ENCODE measurements around the gene SIL1.

Gene SIL1

GRCh38 chr5:139197710-139198669 lies at the start of gene SIL1:
SIL1 (minus strand) TSS chr5:139198368; CDS start chr5:139127843, 70,525 bp downstream.
- Histone ChIP-seq H3K27me3 (no peaks in the 10 kb centered on the region), H3K4me1 (peaks cover 23% of the 10 kb centered on the region), H4K20me1 (no peaks in the 10 kb centered on the region), H3K27ac (peak within 1 kb of the TSS; percentile 95), H3K9me3 (no peaks in the 10 kb centered on the region), H3K4me3 (peak within 1 kb of the TSS; percentile 82), H3K9ac (peak within 1 kb of the TSS; percentile 96), H3K36me3 (peaks cover 6% of the 10 kb centered on the region; the same call in 1 of the 2 replicates), H3K4me2 (peak within 1 kb of the TSS; percentile 97)
- no peak for TF ChIP-seq Cebpa-rat (IDR thresholded peaks at IDR 0.05)

- TF ChIP-seq Cebpa-rat (IDR thresholded peaks at IDR 0.05): no peak
- Histone ChIP-seq H3K4me2 (peak overlapping the region; percentile 44; the same call in 1 of the 2 replicates), H3K4me1 (peaks cover 11% of the 10 kb centered on the region), H3K9me3 (no peaks in the 10 kb centered on the region; the same call in none of the 2 replicates), H3K27me3 (no peaks in the 10 kb centered on the region), H3K27ac (no peak overlapping the region), H4K20me1 (no peaks in the 10 kb centered on the region), H3K4me3 (no peak overlapping the region), H3K9ac (no peak overlapping the region), H3K36me3 (no peaks in the 10 kb centered on the region)
These were observed 48.2 kb upstream of the SIL1 start for GRCh38 chr5:139246394-139246793.

GRCh38 chr5:139245637-139246339 lies 47.6 kb upstream of the SIL1 start:
- Histone ChIP-seq H3K4me1 (peaks cover 11% of the 10 kb centered on the region), H3K9ac (no peak overlapping the region), H3K27ac (no peak overlapping the region), H3K27me3 (no peaks in the 10 kb centered on the region), H3K4me2 (peak overlapping the region; percentile 44; the same call in 1 of the 2 replicates), H3K36me3 (no peaks in the 10 kb centered on the region), H3K4me3 (no peak overlapping the region), H3K9me3 (no peaks in the 10 kb centered on the region; the same call in none of the 2 replicates), H4K20me1 (no peaks in the 10 kb centered on the region)
- TF ChIP-seq Cebpa-rat (IDR thresholded peaks at IDR 0.05): no peak

DNA sequence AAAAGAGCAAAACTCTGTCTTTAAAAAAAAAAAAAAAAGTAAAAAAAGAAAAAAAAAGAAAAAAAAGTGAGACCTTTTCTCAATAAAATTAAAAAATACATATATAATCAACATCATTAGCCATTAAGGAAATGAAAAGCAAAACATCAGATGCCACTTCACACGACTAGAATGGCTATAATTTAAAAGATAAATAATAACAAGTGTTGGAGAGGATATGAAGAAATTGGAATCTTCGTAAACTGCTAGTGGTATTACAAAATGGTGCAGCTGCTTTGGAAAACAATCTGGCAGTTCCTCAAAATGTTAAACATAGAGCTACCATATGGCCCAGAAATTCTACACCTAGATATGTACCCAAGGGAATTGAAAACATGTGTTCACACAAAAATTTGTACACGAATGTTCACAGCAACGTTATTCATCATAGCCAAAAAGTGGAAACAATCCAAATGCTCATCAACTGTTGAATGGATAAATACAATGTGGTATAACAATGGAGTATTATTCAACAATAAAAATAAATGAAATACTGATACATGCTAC lies 45.3 kb upstream of the SIL1 start:
- TF ChIP-seq Cebpa-rat (IDR thresholded peaks at IDR 0.05): no peak
- H3K4me3 ChIP-seq: no peak overlapping the region
- no peak overlapping the region for H3K27ac ChIP-seq
- H3K9me3 ChIP-seq: no peaks in the 10 kb centered on the region; the same call in none of the 2 replicates
- no peak overlapping the region for H3K9ac ChIP-seq
- no peaks in the 10 kb centered on the region for H3K36me3 ChIP-seq
- peaks cover 11% of the 10 kb centered on the region for H3K4me1 ChIP-seq
- no peaks in the 10 kb centered on the region for H4K20me1 ChIP-seq
- H3K27me3 ChIP-seq: no peaks in the 10 kb centered on the region
- no peak overlapping the region for H3K4me2 ChIP-seq

DNA sequence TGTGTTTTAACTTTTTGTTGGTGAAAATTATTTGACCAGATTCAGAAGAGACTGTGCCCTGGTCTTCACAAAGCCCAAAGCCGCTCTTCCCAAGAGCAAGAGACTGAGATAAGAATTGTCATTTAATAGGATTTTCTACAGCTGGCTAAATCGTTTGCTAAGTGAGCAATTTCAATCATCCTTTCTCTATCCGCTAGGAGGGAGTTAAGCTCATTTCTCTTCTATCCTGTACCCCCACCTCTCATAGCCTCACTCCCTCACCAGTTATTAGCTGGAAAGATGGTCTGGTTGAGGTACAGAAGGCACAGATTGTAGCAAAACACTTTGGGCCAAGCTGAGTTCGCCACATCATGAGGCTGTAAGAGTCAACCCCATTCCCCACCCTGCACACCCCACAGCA lies 43.0 kb upstream of the SIL1 start:
- peaks cover 17% of the 10 kb centered on the region for H3K9me3 ChIP-seq
- no peak for TF ChIP-seq Cebpa-rat (IDR thresholded peaks at IDR 0.05)
- H3K9ac ChIP-seq: no peak overlapping the region
- H4K20me1 ChIP-seq: no peaks in the 10 kb centered on the region
- no peaks in the 10 kb centered on the region for H3K36me3 ChIP-seq
- no peak overlapping the region for H3K4me2 ChIP-seq
- H3K4me1 ChIP-seq: peaks cover 4% of the 10 kb centered on the region
- H3K4me3 ChIP-seq: no peak overlapping the region
- no peaks in the 10 kb centered on the region for H3K27me3 ChIP-seq
- no peak overlapping the region for H3K27ac ChIP-seq

DNA sequence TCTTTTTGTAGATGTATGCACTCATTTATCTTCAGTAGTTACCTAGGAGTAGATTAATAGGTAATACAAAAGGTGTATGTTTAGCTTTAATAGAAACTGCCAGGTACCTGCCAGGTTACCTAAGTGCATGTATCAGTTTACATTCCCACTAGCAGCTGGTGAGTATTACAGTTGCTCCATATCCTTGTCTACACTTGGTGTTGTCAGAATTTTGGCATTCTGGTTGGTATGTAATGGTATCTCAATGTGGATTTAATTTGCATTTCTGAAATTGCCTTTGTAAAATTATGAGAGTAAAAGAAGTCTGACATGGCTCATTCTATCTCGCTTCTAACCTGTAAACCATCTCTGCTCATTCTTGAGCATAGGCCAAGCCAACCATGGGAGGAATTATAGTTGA lies 38.3 kb upstream of the SIL1 start:
- Histone ChIP-seq H3K4me3 (no peak overlapping the region), H4K20me1 (no peaks in the 10 kb centered on the region), H3K4me2 (no peak overlapping the region), H3K9ac (no peak overlapping the region), H3K4me1 (no peaks in the 10 kb centered on the region), H3K27me3 (no peaks in the 10 kb centered on the region), H3K9me3 (peaks cover 17% of the 10 kb centered on the region), H3K36me3 (no peaks in the 10 kb centered on the region), H3K27ac (no peak overlapping the region)
- TF ChIP-seq Cebpa-rat (IDR thresholded peaks at IDR 0.05): no peak

- Histone ChIP-seq H3K4me1 (no peaks in the 10 kb centered on the region), H3K27ac (no peak overlapping the region), H3K4me2 (no peak overlapping the region), H4K20me1 (no peaks in the 10 kb centered on the region), H3K27me3 (no peaks in the 10 kb centered on the region), H3K9me3 (peaks cover 7% of the 10 kb centered on the region), H3K9ac (no peak overlapping the region), H3K36me3 (no peaks in the 10 kb centered on the region), H3K4me3 (no peak overlapping the region)
- no peak for TF ChIP-seq Cebpa-rat (IDR thresholded peaks at IDR 0.05)
These were observed 34.1 kb upstream of the SIL1 start for GRCh38 chr5:139232147-139232724.

DNA sequence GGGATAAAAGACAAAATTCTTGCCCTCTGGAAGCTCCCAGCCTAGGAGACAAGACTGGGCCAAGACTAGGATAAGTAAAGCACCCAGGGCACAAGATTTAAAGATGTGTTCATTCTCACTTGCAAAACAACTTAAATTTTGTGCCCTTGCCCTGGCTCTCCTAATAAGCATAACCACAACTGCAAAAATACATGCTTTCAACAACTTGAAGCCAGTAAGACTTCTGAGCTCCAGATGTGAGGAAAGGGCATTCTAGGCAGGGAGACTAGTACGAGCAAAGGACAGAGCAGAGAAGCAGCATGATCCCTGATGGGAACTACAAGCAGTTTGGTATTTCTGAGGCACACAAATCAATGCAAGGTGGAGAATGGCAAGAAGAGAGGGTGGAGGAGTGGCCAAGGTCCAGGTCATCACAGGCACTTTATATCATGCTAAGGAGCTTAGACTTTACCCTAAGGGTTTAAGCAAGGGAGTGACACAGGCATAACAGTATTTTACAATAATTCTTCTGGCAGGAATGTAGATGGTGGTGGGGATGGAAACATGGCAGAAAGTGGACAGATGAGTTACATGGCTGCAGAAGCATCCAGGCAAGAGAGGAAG lies 30.1 kb upstream of the SIL1 start:
- Histone ChIP-seq H3K27ac (no peak overlapping the region), H3K4me2 (no peak overlapping the region), H3K36me3 (no peaks in the 10 kb centered on the region), H3K9ac (no peak overlapping the region), H3K4me3 (no peak overlapping the region), H4K20me1 (no peaks in the 10 kb centered on the region), H3K9me3 (no peaks in the 10 kb centered on the region), H3K27me3 (no peaks in the 10 kb centered on the region), H3K4me1 (no peaks in the 10 kb centered on the region)
- TF ChIP-seq Cebpa-rat (IDR thresholded peaks at IDR 0.05): no peak

- H3K36me3 ChIP-seq: no peaks in the 10 kb centered on the region
- no peak overlapping the region for H3K9ac ChIP-seq
- H3K4me3 ChIP-seq: no peak overlapping the region
- H4K20me1 ChIP-seq: no peaks in the 10 kb centered on the region
- no peak overlapping the region for H3K27ac ChIP-seq
- TF ChIP-seq Cebpa-rat (IDR thresholded peaks at IDR 0.05): no peak
- no peak overlapping the region for H3K4me2 ChIP-seq
- peaks cover 11% of the 10 kb centered on the region for H3K4me1 ChIP-seq
- no peaks in the 10 kb centered on the region for H3K9me3 ChIP-seq
- no peaks in the 10 kb centered on the region for H3K27me3 ChIP-seq
These were observed 28.0 kb upstream of the SIL1 start for GRCh38 chr5:139226131-139226530.
